Measurements from ENCODE around the gene PLA2G6.

DNA sequence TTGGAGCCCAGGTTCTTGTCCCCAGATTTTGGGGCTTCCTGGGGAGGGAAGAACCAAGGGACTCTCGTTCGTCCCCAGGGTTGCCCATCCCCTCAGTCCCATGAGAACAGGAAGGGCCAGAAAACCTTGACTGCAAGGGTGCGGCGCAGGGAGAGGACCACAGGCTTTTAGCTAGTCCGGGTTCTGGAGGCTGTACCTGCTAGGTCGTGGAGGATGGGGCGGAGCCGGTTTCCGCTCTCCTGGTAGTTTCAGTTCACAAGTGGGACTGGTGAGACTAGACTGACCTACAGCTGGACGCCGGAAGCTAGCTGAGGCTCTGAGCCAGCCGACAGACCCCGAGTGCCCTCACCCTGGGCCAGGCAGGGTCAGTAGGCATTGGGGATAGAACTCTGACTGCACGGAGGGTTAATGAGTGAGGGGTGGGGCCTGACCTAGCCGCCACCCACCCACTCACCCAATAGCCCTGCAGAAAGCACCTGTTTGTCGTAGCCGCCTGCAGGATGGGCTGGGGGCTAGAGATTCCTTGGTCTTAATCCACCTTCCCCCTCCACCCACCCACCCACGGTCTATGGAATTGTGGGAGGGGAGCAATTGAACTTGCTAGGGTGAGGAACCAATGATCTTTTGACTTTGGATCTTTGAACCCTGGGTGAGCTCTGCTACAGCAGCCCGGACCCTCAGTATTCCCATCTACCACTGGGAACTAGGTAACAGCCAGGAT, 21.6 kb upstream of the PLA2G6 start:
- TF ChIP-seq POLR2A (IDR thresholded peaks at IDR 0.05; ENCODE audit: low read depth, low read length) (no peak), POLR2AphosphoS5 (IDR thresholded peaks at IDR 0.05; ENCODE audit: low read depth, low read length) (no peak), SPI1 (IDR thresholded peaks at IDR 0.05; ENCODE audit: low read depth, low read length) (0 out of 2 replicates have a peak, but pooled peaks have one; percentile 9), PAX5 (IDR thresholded peaks at IDR 0.05; ENCODE audit: insufficient read depth, low read length, severe bottlenecking) (no peak)
